DMS114 treated with DMSO at 0.1 percent for 48 hours (cell line): Measurements from ENCODE around the gene C2CD3.

Experiments used
- DNase-seq: peaks from one replicate; lab custom pipeline; 2025; ENCODE audit not compliant: unreplicated experiment; lab: John Stamatoyannopoulos, UW

C2CD3 gene

DNA sequence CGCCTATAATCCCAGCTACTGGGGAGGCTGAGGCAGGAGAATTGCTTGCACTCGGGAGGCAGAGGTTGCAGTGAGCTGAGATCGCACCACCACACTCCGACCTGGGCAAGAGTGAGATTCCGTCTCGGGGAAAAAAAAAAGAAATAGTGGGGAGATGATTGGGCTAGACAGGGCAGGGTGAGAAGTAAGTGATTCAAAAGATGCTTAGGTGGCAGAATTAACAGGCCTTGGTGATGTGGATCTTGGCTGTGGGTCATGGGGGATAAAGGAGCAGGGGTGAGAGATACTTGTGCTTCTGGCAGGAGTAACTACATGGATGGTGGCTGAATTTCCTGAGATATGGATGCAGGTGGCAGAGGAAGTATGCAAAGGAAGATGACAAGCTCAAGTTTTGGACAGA lies 148.8 kb downstream of the C2CD3 start:
- DNase-seq: no peak

DNA sequence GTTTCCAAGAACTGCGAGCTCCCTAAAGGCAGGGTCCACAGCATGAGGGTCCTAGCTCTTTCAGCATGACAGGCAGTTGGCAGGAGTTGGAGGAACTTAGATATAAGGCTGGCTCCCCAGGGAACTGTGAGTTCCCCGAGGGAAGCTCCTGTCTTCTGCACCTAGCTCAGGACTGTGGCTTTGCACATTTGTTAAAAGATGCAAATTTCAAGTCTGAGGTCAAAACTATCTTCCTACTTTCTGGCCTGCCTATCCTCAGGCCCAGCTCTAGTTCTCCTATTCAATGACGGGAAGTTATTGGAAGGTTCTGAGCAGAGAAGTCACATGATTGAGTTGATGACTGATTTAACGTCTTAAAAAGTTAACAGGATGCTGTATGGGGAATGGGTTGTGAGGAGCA lies 150.3 kb downstream of the C2CD3 start:
- DNase-seq: no peak

DNA sequence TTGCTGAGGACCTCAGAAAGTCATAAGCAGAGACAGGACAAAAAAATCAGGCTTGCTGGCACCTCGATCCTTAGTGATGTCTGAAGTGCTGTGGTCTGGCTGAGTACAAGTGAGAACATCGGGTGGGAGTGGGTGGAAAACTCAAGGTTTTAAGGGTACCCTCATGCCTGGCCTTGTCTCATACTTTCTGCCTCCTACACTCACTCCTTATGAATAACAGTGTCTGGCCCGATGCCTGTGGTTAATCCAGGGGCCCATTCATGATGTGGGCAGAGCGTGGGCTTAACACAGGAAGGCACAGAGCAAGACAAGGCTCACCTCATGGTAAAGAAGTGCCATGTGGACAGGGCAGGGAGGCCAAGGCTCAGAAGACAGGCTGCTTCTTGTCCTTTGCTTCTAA lies 150.9 kb downstream of the C2CD3 start:
- DNase-seq: no peak

DNA sequence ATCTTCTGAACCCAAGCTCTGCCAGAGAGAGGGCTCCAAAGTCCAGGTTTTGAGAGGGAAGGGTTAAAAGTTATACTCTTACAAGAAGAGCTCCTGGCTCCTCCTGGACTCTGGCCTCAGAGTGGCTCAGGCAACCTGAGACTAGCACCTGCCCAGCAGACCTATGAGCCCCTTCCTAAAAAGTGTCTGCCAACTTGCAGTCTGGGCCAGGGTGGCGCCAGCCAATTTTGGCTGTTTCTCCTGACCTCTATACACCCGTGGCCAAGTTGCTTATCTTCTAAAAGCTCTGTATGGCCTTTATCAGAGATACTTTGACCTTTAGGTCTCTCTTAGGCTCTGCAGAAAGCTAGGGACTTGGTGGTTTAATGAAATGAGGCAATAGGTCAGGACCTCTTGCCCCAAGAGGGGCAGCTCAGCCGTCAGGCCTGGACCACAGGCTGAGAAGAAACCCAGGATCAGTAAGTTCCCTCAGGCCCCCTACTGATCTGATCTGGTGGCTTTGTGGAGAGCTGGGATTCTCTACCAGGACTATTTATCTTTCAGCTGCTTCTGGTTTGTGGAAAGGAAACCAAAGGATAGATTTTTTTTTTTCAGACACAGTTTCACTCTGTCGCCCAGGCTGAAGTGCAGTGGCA lies 151.6 kb downstream of the C2CD3 start:
- no peak for DNase-seq

DNA sequence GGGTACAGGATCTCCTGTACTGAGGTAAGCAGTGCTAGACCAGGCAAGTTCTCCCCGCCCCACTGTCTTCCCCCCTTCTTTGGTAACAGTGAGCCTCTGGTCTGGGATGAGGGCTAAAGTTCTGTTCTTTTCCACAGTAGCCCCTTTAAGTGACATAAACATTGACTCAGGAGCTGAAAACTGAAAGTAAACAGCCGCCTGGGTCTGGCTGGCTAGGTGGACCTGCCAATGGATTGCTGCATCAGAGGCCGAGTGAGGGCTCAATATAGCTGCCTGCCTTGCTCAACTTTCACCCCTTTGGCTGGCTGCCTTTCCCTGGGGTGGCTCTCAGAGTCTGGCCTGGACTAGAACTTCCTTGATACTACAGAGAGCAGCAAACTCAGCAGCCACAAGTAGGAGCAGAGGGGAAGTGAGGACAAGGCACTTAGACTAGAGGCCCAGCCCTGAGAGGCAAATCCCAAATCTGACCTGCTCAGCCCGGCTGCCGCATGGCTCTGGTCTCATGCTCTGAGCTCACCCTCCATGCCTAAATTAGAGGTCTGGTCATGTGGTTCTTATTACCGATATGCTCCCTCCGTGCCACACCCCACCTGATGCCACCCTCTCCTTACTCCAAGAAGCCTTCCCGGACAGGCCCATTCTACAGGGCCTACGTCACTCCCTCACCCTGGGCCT lies 152.3 kb downstream of the C2CD3 start:
- no peak for DNase-seq

DNA sequence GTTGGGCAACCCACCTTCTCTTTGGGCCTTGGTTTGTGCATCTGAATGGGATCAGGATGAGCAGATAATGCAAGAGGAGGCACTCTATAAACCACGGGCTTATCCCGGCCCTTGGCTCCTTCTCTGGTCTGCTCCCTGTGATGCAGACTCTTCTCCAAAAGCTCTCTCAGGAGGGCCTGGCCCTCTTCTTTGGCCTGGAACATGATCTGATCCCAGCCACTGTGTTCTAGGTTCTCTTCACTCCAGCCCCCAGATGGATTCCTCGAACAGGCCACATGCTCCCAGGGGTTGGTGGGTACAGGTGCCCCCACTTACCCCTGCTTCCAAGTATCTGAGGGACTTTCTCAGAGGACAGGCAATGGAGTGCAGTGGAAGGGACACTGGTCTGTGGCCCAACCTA lies 153.2 kb downstream of the C2CD3 start:
- no peak for DNase-seq

DNA sequence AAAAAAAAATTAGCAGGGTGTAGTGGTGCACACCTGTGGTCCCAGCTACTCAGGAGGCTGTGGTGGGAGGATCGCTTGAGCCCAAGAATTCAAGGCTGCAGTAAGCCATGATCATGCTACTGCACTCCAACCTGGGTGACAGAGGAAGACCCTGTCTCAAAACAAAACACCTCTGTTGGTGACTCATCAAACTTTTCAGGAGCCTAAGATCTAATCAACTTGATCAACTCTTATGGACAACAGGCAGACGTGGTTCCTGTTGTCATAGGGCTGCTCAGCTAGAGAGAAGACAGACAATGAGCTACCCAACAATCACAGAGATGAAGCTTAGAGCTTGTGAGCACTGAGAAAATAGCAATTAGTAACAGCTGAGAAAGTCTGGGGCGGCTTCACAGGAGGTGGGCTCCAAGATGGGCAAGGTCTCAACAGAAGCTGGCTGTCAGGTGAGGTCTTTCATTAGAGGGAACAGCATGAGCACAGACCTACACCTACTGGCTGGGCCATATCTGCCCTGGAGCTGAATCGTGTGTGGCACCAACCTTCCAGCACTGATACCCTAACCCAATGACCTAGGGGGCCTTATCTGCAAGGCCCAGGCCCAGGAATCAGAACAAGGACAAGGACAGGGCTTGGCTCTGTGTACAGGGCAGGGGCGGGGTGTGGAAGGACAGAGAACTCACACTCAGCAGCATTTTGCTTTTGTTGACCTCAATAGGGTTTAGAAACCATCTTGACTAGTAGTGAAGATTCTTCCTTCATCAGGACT lies 154.7 kb downstream of the C2CD3 start:
- no peak for DNase-seq

DNA sequence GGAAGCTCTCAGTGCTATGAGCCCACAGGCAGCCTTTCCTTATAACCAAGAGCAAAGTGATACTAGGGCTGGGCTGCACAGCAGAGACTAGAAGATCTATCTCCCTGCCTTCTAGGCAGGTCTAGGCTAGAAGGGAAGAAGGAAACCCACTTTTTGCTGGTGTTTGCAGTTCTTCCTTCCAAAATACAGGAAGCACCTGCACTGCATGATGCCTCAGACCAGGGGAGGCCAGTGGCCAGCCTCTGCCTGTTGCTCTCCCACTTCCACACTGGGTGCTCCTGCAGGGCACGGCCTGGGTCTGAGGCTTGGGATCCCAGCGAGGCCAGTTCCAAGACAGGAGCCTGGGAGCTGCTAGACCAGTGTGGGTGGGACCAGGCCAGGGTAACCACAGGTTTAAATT lies 155.9 kb downstream of the C2CD3 start:
- DNase-seq: no peak

DNA sequence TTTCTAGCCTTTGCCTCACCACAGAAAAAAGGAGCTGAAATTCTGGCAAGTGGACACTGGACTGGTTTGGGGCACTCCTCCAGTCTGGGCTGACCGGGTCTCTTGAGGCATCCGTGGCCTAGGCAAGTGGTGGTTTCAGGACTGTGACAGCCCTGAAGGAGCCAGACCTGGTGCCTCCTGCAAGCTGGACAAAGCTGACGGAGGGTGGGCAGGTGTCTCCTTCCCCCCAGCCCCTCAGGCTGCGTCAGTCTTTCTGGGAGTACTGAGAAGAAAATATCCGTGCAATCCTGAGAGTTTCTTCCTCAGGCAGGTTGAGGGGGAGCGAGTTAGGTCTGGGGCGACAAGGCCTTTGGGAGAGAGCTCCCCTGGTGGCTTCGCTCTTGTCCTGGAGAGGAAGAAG lies 157.7 kb downstream of the C2CD3 start:
- no peak for DNase-seq

DNA sequence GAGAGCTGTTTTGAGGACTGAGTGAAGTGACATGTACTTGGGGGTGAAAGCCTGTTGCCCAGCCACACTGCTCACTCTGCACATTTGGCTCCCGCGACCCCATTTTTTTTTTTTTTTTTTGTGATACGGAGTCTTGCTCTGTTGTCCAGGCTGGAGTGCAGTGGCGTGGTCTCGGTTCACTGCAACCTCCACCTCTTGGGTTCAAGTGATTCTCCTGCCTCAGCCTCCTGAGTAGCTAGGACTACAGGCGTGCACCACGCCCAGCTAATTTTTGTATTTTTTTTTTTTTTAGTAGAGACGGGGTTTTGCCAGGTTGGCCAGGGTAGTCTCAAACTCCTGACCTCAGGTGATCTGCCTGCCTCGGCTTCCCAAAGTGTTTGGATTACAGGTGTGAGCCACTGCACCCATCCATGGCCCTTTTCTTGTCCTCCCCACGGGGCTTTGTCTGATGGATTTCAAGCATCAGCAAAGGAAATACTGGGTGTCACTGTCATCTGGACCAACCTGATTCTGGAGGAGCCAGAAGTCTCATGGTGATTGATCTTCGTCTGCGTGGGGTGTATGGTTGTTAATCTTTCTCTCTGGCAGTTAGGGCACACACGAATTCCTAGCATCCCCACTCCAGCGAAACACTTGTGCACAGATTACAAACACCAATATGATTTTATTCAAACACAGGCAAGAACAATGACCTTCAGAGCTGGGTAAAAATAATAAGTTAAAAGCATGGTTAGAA lies 158.6 kb downstream of the C2CD3 start:
- DNase-seq: no peak

DNA sequence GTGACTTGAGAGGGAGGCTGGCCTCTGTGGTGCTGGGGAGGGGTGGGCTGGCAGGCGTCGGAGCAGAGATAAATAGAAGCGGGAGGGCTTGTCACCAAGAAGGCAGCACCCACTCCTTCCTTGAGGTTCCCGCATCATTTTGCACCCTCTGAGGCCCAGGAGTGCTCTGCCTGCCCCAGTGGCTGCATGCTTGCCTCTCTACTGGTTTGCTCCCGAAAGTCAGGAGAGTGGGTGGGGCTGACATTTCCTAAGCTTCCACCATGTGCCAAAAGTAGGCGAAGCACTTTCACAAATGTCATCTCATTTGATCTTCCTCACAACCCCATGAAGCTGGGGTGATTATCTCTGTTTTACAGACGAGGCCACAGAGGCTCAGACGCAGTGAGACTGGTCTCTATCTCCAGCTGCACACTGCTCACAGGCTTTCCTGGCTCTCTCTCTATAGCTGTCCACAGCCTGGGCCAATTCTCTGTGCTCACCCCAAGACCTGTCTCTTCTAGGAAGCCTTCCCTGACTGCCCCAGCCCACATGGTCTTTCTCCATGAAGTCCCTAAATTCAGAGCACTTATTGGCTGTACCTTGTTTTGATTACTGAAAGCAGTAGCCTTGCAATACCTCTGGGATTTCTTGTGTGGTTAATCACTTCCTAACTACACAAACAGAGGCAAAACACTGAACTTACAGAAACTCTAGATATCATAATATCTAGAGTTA lies 159.3 kb downstream of the C2CD3 start:
- no peak for DNase-seq

DNA sequence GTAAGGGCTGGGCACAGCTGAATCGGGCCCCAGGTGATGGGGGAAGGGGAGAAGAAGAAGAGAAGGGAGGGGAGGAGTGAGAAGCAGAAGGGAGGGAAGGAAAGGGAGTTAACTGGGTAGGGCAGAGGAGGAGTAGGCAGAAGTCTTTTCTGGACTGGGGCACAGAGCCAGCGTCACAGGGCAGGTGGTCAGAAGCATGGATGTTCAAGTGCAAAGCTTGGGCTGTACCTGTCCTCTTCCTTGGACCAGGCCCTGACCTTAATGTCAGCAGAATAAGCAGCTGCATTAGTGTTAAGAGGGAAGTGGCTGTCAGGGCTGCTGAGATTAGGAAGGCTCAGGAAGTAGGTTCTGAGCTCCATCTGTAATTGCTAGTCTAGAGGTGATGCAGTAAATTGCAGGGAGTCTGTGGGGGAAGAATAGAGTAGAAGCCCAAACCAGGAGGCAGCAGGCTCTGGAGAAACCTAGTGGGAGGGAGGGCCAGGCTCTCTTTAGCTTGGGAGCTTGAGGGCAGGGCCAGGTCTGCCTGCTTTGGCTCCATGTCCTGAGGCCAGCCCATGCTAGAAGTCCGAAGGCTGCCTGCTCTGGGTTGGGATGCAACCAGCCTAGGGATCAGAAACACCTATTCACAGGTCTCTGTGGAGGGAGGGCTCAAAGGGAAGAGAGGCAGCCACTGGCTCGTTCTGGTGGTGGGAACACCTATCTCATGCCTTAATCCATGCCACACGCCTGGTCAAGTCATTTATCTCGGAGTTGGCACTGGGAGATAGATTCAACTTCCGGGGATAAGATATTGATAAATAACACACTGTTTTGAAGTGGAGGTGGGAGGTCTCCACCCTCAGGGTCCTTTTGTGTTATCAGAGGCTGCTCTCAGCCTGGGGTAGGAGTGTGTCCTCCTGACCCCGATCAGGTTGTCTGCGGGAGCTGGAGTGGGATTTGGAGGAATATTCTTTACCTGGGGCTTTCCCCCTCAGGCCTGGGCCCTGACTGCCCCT lies 160.2 kb downstream of the C2CD3 start:
- no peak for DNase-seq

DNA sequence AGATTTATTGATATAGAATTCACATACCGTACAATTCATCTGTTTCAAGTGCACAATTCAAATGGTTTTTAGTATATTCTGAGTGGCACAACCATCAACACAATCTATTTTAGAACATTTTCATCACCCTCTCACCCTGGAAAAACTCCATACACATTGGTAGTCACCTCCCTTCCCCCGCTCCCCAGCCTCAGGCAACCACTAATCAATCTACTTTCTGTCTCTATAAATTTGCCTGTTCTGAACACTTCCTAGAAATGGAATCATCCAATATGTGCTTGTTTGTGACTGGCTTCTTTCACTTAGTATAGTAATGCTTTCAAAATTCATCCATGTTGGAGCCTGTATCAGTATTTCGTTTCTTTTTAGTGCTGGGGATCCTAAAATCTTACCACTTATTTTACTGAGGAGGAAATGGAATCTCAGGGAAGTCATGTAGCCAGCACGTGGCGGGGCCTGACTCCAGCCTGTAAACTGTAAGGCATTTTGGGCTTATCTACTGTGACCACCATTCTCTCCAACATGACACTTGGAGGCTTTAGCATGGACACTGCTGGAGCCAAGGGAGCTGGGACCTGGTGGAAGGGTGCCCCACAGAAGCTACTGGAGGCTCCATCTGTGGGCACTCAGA lies 161.0 kb downstream of the C2CD3 start:
- no peak for DNase-seq

DNA sequence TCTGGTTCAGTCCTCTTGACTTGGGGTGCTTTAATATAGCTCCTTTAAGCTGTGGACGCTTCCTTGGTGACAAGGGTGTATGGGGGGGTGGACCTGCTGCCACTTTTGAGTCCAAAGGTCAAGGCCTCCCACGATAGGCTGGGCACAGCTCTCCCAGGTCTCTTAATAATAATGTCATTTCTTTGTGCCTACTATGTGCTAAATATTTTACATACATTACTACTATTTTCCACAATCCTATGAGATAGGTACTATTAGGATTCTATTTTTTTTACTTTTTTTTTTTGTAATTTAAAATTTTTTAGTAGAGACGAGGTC lies 161.6 kb downstream of the C2CD3 start:
- DNase-seq: no peak

DNA sequence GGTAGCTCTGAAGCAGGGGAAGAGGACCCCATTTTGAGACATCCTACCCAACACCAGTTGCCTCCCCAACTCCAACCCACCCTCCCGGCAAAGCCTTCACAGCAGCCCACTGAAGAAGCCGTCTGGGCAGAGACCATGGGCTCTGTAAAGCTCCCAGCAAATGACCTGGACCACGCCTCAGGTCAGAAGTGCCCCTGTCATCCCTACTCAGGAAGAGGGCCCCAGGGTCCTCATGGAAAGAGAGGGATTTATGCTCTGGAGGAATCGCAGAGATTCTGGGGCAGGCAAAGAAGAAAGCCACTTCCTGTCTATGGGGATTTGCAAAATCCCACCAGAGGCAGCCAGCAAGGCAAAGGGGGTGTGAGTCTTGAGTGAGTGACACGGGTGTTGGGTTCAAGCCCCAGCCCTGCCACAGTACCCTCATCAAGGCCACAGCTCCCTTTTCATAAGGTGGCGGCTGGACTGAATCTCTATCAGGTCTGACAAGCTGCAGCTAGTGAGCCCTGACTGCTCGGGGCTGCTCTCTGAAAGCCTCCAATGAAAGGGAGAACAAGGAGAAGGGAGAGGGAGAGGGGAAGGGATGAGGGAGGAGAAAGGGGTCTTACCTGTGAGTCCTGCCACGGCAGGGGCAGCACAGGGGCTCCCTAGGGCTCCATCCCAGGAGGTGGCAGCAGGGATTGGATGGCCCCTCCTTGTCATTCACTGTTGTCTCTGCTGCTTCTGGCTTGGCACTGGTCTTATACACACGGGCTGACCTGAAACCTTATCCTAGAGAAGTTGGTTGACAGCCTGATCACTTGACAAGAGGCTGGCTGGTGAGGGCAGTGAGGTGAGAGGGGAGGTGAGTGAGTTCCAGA lies 162.2 kb downstream of the C2CD3 start, which contains the start of gene UCP3:
Gene UCP3 (minus strand): TSS at position 713 of the 857 bp plus-strand sequence. CDS start 2,043 bp downstream, outside the sequence.
- DNase-seq: no peak

DNA sequence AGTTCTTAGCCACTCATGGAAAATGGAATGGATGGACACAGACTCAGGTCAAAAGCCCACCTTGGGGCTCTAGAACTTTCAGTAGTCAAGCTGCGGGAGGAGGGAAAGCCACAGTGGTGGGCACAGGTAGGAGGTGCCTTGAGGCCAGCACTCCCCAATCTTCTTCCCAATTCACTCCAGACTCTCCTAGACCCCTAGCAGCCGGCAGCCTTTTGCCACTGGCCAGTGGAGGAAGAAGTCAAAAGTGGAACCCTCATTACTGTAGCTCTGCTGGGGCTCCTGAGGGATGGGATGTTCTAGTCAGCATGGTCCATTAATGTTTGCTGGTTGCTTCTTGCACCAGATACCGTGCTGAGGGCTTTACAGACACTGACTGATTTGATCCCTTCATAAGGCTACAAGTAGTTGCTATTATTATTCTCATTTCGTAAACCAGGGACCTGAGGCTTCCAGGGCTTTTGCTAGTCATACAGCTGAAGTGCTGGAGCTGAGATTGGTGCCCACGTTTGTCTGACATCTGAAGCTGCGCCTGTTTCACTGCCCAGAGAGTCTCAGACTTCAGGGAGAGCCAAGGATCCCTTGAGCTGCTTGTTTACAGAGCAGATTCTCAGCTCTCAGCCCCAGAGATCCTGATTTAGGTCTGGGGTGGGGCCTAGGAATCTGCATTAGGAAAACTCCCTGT lies 163.0 kb downstream of the C2CD3 start:
- no peak for DNase-seq

DNA sequence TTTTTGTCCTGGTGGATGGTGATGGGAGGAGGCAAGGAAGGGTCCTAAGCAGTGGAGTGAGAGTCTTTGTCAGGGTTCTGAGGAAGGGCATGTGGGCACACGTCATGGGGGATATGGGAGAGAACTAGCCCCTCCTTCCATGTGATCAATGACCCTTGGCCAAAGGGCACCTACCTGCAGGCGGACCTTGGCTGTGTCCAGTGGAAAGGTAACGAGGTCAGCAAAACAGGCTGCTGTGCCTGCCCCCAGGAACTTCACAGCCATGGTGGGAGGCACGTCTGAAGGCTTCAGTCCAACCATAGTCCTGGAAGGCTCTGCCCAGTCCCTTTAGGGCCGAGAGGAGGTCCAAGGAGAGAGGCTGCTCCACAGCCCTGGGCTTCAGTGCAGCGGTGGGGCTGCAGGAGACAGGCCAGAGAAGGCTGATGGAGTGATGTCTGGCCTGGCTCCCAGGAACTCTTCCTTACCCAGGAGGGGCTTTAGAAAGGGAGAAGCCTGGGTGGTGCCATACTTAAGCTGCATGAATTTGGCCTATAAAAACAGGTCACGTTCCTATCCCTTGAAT lies 164.0 kb downstream of the C2CD3 start:
- no peak for DNase-seq
